Cardiac septum (tissue), 1 donor: ENCODE results near the gene ACTRT3. TPM values are rescaled to one million over a fixed set of nuclear protein-coding genes. Genes with fewer than 3 reads are reported as not detected.

Experiments
- DNase-seq: peaks from one replicate; pipeline ENCODE4 v3.0.0-alpha.2; 2020; ENCODE audit warnings: low spot score
- intact Hi-C: fragments of 100-400 bp; cut with DNase I; formaldehyde crosslinking; loops from one replicate; pipeline ENCODE4 v1.14.0; 2022
- long read RNA-seq: library from polyadenylated mRNA; unstranded; transcript quantifications from one replicate; pipeline ENCODE4 v2.0.0, GENCODE V29; 2021
- total RNA-seq: library from RNA; stranded (reverse); fragmentation: NEBNext Ultra II Directional; extraction: Animal tissue kit (Norgen Biotek cat#: 25700); gene quantifications from one replicate; pipeline ENCODE4 v1.2.1, GENCODE V29; 2021
- donor health status: DM: no; HTN: no; CAD: no.

The ACTRT3 gene
- 0.57 TPM for total RNA-seq
- long read RNA-seq: 0 reads

DNA sequence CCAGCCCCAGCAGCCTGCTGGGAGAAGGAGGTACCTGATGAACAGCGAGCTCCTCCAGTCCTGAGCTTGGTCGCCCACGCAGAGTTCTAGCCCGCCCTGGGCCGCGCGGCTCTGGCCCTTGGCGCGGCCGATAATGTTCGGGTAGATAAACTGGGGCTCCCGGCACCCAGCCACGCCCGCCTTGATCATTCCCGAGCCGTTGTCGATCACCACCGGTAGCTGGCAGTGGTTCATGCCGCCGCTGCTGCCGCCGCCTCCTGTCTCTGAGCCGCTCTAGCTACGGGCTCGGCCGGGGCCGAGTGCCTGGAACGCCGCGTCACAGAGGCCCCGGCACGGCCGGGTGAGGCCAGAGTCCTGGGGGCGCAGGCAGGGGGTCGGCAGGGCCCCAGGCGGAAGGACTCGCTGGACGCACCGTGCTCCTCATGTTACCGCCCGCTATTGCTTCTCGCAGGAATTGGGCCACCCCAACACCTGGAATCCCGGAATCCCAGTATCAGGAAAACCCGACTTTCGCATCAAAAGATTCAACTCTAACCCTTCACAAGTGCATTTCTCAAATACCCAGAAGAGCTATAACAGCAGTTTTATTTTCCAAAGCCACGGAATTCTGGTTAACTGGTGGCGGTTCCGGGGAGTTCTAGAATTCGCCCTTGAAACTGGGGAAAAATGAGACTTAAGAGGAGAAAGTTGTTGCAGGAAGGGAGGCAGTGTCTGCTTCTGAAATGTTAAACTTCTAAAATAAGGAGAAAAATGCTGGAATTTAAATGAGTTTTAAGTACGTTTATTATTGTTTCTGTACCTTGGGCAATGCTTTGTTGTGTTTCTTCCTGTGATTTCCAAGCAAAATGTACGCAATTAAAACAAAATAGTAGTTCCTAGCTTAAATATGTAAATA, at the start of gene ACTRT3:
TSS of gene ACTRT3 (minus strand) at position 275 of the 895 bp plus-strand sequence. CDS start at position 234, 41 bp downstream.
- intact Hi-C loops: loop anchor here (5.0 to 10.0 kb wide), 3 partner anchors 43 to 585 kb away; partner anchors contain the start of genes LRRC34, LRRIQ4, SEC62 and SKIL

DNA sequence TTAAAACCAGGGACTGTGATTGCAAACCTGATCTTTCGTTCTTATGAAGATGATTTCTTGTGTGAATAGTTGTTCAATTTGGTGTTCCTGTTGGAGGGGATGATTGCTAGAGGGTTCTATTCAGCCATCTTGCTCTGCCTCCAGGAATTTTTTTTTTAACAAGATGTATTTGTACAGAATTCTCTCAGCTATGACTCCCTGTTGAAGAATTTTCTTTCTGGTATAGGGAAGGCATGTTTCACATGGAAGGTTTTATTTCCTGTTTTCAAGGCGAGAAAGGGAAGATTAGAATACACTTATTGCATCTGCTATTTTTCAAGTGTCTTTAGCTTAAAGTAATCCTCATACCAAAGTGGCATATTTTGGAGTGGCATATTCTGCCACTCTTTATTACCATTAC, 49.0 kb upstream of the ACTRT3 start:
- DNase-seq: no peak
- intact Hi-C loops: no loop called here

More for the DNA sequence above, at the start of gene ACTRT3:
- peak; percentile 85 for DNase-seq

DNA sequence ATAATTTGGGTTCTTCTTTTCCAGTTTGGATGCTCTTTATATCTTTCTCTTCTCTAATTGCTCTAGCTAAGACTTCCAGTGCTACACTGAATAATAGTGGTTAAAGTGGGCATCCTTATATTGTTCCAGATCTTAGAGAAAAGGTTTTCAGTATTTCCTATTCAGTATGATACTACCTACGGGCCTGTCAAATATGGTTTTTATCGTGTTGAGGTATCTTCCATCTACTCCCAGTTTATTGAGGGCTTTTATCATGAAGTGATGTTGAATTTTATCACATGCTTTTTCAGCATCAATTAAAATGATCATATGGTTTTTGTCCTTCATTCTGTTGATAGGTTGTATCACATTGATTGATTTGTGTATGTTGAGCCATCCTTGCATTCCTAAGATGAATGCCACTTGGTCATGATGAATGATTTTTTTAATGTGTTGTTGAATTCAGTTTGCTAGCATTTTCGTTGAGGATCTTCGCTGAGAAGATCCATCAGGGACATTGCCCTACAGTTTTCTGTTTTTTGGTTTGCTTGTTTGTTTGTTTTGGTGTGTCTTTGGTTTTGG, 46.3 kb upstream of the ACTRT3 start:
- intact Hi-C loops: no loop called here
- no peak for DNase-seq

DNA sequence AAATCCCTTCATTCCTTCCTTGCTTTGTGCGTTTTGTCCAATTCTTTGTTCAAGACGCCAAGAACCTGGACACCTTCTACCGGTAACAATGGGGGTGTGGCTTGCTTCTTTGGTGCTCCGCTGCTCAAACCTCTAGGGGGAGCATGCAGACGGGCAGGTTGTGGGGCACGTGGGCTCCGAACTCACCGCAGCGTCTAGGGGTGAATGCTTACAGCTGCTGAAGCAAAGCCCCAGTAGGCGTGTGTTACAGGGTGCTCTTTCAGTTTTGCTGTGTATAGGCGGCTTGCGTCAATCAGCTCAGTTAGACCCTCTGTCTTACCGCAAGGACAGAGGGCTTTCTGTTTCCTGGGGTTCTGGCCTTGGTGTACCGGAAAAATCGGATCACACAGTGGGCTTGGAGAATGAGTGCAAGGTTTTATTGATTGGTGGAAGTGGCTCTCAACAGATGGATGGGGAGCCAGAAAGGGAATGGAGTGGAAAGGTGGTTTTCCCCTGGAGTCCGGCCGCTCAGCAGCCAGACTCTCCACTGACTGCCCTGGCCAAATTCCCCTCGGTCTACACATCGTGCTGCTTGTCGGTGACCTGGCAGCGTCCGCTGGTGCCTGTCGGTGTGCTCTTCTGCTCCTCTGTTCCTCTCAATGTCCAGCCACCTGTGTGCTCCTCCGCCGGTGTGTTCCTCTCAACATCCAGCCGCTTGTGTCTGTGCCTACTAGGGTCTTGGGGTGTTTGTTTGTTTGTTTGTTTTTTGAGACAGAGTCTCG, 44.6 kb upstream of the ACTRT3 start:
- intact Hi-C loops: loop anchor here (5.0 kb wide), 1 partner anchor 42 kb away; the partner anchor contains the start of gene MYNN
- no peak for DNase-seq

DNA sequence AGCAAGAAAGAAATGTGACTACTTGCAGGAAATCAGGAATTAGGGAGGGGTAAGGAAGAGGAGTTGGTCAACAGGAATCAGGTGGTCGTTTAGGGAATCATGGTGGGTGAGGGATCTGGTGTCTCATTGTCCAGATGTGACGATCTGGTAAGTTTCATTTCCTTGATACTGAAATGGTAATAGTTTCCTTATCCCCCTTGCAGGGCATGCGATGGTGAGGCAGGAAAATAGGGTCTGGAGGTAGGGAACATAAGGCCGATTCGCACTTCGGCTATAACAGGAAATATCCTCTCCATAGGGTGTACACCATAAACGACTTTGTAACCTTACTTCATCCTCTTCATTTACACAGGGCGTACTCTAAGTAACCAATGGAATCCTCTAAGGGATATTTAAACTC, 43.9 kb upstream of the ACTRT3 start:
- no peak for DNase-seq
- intact Hi-C loops: loop anchor here (5.0 kb wide), 1 partner anchor 41 kb away; the partner anchor contains the start of gene MYNN

DNA sequence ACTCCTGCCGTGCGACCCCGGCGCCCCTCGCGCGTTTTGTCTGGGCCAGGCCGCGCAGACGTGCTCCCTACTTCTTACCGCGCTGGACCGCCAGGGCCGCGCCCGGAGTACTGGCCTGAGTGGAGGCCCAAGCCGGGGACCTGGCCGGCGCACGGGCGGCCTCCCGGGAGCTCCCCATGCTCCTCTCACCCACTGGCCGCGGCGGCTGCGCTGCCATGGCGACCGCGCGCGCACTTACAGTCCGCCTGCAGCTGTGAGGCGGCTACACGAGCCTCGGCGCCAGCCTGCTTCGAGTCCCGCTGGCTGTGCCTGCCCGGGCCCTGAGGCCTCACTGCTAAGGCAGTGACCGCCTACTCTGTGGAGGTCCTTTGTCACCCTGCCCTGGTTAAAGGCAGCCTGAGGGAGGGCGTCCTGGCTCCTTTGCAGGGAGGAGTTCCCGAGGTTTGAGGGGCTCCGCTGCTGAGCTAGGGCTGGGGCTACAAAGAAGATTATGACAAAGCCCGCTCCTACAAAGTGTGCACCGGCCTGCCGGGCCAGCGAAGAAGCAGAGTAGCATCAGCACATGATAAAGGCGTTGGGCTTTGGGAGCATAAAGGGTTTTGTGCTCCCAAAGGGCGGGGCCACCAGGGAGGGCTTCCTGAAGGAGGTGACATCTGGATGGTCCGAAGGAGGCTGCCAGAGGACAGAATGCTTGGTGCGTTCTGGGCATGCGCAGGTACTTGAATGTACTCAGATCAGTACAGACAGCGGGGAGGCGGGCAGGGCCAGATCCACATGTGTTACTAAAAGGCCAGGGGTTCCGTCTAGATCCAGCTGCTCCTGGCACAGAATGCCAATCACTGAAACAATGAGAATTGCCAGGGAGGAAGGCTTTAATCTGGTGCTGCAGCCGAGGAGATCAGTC, 43.2 kb upstream of the ACTRT3 start, which contains the start of the genes LRRC34 and LRRIQ4:
TSS of gene LRRC34 (minus strand) at position 573 of the 904 bp plus-strand sequence. CDS start at position 217, 356 bp downstream.
TSS of gene LRRIQ4 (plus strand) at position 539 of the 904 bp plus-strand sequence. CDS start 9,052 bp downstream, outside the sequence.
- intact Hi-C loops: loop anchor here (5.0 kb wide), 1 partner anchor 40 kb away; the partner anchor contains the start of gene MYNN
- peak; percentile 85 for DNase-seq

DNA sequence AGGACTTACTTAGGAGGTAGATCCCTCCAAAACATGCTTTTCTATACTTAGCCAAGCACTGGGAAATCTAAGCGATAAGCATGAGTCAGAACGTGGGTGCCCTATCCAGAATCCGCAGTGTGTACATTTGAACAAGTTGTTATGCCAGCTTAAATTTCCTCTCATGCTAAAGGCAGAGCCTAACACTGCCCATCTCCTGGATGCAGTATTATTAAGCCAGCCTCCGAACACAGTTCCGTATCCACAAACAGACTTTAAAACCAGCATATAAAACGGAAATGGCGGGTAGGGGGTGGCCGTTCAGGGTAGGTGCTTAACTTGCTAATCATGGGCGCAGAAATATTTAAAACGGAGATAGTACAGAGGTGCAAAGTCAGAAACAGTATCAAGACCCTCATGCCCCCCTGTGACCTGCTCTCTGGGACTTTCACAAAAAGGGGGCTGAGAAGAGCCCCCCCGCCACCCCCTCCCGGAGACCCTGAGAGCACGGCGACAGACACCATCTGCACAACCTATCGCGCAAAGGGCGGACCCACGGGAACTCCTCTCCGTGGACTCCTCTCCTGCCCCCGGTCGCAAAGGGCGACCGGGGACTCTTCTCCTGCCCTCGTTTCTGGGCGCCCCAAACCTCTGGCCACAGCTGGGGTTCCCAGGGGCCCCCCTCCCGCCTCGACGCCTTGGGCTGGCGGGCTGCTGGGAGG, 42.4 kb upstream of the ACTRT3 start:
- no peak for DNase-seq
- intact Hi-C loops: loop anchor here (5.0 kb wide), 1 partner anchor 39 kb away; the partner anchor contains the start of gene MYNN

DNA sequence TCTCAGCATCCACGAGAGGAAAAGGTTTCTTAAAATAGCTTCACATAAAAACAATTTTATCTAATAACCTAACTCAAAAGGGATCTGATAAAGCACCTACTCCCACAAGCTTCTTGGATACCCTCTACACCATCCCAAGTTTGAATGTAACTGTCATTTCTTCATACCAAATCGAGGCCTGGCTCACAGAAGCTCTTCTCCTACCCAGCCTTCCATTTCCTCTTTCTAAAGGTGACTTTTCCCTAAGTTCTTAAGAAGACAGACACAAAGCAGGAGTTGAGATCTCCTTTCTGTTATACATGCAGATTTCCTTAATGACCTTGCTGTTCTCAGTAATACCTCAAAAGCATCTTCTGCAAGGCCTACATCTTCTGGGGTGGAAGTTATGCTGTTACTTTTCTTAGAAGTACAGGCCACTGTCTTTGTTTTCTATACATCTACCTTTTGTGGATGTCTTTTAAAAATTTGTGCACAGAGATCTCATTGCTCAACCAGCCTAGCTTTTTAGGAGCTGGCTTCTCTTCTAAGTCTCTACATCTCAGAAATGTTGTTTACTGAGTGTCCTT, 40.0 kb upstream of the ACTRT3 start:
- intact Hi-C loops: no loop called here
- DNase-seq: no peak

DNA sequence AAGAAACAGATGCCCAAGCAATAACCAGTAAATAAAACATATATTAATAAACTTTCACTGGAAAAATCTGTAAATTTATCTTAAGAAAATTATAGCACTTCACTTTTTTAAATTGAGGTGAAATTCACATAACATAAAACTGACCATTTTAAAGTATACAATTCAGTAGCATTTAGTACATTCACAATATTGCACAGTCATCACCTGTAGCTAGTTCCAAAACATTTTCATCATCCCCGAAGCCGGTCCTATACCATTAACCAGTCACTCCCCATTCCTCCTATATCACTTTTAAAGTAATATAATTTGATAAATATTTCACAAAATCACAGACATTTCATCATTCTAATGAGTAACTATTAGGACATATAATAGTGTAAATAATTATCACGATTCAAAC, 35.3 kb upstream of the ACTRT3 start:
- no peak for DNase-seq

DNA sequence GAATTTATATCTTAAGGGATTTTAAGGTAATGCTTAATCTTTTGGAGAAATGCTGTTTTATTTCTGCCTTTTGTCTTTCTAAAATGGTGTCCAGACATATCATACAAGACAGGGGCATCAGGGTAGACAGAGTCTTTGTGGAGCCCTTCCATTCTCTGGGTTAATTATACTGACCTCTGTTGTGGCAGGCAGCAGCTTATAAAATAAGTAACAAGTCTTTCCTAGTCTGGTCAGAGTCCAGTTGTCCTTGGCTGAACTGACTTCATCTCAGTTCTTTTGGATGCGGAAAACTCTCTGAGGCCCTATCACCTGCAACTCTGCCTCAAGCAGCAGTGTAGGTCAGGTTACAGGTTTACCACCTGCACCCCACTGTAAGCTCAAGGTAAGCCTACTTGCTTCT, 23.0 kb upstream of the ACTRT3 start:
- intact Hi-C loops: no loop called here
- DNase-seq: no peak

More for the DNA sequence above, 35.3 kb upstream of the ACTRT3 start:
- intact Hi-C loops: no loop called here

DNA sequence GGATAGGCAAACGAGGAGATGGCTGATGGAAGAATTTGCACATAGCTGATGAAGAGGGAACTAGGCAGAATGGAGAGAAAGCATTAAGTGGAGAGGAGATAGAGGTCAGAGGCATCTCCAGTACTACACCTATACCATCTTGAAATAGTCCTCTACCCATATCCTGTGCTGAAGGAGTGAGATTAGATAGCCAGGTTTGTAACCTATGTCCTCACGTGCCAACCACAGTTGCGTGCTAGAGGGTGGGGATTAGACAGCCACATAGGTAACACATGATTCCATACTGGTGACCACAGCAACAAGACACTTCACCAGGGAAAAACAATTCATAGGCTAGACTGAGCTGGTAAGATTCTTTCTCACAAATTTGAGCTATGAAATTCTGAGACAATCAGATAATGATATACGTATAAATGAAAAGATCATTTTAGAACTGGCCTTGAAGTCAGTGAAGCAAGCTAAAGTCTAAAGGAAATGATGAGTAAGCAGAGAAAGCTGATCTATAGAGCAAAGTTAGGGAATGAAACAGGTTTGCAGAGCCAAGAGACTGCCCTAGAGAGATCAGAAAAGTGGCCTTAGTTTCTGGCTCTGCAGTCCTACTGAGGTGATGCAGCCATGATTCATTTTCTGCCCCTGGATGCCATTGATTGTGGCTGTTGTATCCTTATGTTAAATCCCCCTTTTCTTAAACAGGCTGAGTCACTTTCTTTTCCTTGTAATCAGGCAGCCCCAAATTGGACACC, 21.5 kb upstream of the ACTRT3 start:
- no peak for DNase-seq
- intact Hi-C loops: no loop called here

DNA sequence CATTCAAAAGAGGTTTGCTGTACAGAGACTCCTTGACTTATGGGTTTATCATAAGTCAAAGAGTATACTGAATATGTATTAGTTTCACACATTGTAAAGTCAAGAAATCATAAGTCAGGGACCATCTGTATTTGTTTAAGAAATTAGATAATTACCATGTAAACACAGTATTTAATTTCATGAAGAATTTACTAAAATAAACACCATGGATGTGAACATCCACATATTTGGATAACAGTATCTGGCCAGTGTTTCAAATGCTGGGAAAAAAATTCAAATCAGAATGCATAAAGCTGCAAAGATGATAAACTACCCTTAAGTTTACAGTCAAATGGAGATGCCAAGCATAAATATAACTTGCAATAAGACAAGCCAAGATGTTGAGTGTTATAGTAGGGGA, 20.9 kb upstream of the ACTRT3 start:
- no peak for DNase-seq
- intact Hi-C loops: no loop called here

DNA sequence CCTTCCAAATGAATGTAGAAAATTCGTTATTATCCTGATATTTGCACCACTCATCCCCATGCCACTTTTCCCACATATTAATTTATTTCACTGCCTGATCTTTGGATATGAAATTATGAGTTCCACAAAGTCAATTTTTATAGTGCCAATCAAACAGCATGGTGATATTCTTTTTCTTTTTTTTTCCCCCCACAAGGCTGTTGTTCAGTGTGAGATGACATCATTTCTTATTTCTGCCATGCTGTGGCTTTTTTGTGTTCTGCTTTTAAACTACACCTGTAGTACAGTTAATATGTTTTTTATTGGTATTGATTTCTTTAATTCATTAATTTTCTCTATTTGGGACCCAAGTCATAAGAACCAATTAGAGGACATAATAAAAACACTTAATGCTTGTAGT, 18.4 kb upstream of the ACTRT3 start:
- intact Hi-C loops: no loop called here
- no peak for DNase-seq

DNA sequence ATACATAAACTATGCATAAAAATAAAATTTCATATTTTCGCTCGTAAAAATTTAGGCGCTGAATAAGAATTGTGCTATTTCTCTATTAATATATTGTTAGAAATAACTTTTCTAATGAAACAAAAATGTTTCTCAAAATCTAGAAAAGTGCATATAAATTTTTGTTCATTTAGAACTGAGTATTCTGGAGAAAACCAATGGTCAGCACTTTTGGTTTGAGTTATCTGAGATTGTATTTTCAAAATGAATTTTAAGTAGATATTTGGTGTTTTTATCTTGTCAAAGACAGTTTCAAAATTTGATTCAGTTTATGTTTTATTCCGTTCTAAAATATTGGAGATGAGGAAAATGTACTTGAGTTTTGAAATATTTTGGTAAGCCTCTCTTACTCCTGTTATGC, 17.8 kb upstream of the ACTRT3 start:
- no peak for DNase-seq
- intact Hi-C loops: no loop called here

DNA sequence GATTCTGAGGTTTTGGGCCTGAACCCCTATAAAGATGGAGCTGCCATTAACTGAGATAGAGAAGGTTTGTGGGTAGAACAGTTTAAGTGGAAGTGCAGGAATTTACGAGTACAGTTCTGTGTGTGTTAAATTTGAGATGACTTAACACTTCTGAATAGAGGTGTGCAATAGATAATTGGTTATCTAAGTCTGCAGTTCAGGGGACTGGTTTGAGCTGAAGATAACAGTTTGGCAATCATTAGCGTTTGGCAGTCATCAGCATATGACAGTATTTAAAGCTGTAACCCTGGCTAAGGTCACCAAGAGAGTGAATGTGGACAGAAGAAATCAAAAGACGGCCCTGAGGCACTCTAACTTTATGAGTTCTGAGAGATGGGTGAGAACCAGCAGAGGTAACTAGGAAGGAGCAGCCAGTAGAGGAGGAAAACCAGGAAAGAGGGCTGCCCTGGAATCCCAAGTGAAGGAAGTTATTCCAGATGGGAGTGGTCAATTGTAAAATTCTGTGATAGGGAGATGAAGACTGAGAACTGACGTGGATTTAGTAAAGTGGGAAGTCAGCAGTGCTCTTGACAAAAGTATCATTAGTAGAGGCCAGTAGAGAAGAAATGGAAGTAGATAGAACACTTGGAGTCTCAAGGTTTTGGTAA, 12.0 kb upstream of the ACTRT3 start:
- no peak for DNase-seq
- intact Hi-C loops: no loop called here

DNA sequence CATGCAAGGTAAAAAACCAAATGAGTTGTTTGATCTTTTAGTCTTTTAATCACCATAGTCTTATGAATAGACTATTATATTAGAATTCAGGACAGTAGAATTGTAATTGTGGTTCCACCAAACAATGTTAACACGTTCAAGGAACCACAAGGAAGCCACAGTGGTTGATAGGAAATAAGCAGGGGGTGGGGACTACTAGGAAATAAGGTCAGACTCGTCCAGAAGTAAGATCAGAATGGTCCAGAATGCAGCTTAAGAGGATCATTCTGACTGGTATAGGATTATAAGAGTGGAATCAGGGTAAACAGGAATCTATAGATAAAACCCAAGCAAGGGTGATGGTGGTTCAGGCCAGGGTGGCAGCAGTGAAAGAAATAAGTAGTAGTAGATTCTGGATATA, 11.4 kb upstream of the ACTRT3 start:
- intact Hi-C loops: no loop called here
- DNase-seq: no peak

DNA sequence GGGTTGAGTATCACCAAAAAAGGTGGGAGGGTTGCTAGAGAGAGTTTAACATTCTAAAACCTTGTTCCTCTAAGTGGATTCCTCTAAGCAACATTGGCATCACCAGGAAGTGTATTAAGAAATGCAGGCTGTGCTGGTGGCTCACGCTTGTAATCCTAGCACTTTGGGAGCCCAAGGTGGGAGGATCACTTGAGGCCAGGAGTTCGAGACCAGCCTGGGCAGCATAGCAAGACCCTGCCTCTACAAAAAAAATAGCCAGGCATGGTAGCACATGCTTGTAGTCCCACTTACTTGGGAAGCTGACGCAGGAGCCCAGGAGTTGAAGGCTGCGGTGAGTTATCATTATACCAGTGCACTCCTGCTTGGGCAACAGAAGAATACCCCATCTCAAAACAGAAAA, 8.5 kb upstream of the ACTRT3 start:
- no peak for DNase-seq
- intact Hi-C loops: no loop called here
